ENCODE data around the gene MSH2.

DNA sequence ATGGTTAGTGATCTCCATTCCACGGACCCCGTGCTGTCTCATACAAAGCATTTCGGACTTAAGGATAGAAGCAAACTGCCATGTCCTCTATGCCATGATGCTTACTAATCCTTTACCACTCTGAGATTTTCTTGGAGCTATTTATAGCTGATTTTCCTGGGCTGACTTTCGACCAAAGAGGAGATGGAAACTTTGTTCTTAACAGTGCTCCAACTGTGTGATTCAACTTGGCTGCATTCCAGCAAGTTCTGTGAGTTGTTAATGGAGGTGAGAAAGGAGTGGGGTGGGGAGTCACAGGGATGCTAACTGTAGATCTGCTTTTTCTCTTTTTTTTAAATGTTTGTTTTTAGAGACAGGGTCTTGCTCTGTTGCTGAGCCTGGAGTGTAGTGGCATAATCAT is 45.5 kb upstream of the MSH2 start:
- TF ChIP-seq, protein P1, sequence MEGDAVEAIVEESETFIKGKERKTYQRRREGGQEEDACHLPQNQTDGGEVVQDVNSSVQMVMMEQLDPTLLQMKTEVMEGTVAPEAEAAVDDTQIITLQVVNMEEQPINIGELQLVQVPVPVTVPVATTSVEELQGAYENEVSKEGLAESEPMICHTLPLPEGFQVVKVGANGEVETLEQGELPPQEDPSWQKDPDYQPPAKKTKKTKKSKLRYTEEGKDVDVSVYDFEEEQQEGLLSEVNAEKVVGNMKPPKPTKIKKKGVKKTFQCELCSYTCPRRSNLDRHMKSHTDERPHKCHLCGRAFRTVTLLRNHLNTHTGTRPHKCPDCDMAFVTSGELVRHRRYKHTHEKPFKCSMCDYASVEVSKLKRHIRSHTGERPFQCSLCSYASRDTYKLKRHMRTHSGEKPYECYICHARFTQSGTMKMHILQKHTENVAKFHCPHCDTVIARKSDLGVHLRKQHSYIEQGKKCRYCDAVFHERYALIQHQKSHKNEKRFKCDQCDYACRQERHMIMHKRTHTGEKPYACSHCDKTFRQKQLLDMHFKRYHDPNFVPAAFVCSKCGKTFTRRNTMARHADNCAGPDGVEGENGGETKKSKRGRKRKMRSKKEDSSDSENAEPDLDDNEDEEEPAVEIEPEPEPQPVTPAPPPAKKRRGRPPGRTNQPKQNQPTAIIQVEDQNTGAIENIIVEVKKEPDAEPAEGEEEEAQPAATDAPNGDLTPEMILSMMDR (IDR thresholded peaks at IDR 0.05) = no peak
- no peak for TF ChIP-seq POLR2A (IDR thresholded peaks at IDR 0.05)
- no peak for TF ChIP-seq EP300 (IDR thresholded peaks at IDR 0.05)
- no peak for TF ChIP-seq POLR2AphosphoS5 (IDR thresholded peaks at IDR 0.05)

All from upper lobe of left lung (tissue), 4 donors.